Glomerular visceral epithelial cell (primary cell): Measurements from ENCODE around the gene IGLON5.

ENCODE experiments used
- DNase-seq: peaks from one replicate; pipeline ENCODE4 v3.0.0-alpha.2; 2016; ENCODE audit errors: extremely low spot score

Gene IGLON5

GRCh38 chr19:51364200-51365106, 53.0 kb downstream of the IGLON5 start:
- DNase-seq = no peak

GRCh38 chr19:51365211-51365964, 53.9 kb downstream of the IGLON5 start:
- peak; percentile 40 for DNase-seq

- DNase-seq = no peak
Measured at GRCh38 chr19:51365965-51366388, 54.5 kb downstream of the IGLON5 start, which contains the start of gene ETFB. Gene ETFB, minus strand, starts transcription at chr19:51366388. Its CDS starts 62 bp downstream, at chr19:51366326.

DNA sequence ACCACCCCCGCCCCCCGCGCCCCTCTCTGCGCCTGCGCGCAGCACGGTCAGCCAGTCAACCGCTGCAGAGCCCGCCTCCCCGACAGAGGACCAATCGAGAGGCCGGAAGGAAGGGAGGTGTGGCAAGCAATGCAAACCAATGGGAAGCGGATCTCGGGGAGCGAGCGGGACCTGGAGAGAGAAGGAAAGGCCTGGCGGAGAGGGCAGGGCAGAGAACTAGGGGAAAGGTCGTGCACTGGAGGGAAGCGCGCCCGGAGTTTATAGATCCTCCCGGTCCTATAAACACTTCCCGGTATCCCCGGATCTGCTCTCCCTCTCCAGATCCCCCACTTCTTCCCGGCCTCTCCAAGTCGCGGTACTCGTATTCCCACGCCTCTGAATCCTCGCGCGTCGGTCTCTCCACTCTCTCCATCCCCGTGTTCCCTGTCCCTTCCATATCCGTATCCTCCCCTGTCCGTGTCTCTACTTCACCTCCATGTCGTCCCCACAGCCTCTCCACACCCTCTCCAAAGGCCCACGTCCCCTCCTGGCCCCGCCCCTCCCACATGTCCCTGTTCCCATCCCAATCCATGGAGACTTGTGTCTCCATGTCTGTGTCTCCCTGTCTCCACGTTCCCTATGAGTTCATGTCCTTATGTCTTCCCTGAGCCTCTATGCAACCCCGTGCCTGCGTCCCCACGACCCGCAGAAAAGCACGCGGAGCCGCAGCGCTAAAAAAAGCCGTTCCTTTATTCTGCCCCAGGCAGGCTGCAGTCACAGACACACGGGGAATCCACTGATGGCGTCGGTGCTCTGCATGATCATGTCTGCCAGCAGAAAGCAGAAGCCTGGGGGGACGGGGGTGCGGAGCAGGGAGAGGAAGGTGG, 55.2 kb downstream of the IGLON5 start:
- DNase-seq = peak; percentile 98

DNA sequence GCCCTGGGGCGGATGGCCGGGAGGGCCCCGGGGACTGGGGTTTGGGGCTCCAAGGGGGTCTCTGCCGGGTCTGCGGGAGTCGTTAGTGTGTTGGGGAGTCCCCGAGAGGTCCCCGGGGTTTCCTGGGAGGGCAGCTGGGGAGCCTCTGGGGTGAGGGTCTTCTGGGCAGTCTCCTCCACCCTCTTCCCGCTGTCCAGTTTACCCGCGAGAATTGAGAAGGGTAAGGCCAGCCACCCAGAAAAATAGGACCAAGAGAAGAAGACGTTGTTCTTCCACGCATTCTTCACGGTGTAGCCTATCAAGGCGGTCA, 55.8 kb downstream of the IGLON5 start:
- no peak for DNase-seq

DNA sequence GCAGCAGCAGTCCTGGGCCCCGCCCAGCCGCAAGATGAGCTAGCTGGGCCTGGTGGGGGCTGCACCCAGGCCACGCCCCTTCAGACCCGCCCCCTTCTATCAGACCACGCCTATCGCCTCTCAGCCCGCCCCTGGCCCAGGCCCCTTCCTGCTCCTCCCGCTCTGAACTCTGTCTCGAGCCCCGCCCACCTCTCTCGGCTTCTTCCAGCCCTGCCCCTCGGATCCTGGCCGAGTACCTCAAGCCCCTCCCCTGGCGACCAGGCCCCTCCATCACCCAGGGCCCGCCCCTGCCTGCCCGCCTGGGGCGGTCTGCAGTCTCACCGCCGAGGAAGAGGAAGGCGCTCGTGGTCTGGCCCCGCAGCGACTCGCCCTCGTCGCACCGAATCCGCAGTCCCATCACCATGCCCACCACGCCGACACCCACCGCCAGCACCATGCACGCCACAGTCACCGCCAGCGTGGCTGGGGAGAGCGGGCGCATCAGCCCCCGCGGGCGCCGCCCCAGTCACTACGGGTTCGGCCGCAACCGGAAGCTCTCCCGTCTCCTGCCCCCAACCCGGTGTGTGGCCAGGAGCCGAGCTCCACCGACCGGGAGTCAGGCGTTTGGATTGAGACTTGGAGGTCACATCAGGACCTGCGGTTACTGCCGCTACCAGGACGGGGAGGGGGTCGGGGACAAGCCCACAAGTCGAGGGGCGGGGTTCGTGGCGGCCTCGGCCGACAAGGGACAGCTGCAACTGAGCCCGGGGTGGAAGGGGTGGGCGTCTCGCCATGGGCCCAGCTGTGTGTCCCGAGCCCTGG, 56.3 kb downstream of the IGLON5 start:
- peak; percentile 100 for DNase-seq

- DNase-seq = no peak
Measured at GRCh38 chr19:51368366-51369282, 57.2 kb downstream of the IGLON5 start, which contains the start of gene CLDND2. Gene CLDND2, minus strand, starts transcription at chr19:51369003. Its CDS starts 426 bp downstream, at chr19:51368577.

- no peak for DNase-seq
Measured at GRCh38 chr19:51370230-51370629, 58.8 kb downstream of the IGLON5 start.

GRCh38 chr19:51371186-51371690, 59.8 kb downstream of the IGLON5 start:
- DNase-seq = no peak

DNA sequence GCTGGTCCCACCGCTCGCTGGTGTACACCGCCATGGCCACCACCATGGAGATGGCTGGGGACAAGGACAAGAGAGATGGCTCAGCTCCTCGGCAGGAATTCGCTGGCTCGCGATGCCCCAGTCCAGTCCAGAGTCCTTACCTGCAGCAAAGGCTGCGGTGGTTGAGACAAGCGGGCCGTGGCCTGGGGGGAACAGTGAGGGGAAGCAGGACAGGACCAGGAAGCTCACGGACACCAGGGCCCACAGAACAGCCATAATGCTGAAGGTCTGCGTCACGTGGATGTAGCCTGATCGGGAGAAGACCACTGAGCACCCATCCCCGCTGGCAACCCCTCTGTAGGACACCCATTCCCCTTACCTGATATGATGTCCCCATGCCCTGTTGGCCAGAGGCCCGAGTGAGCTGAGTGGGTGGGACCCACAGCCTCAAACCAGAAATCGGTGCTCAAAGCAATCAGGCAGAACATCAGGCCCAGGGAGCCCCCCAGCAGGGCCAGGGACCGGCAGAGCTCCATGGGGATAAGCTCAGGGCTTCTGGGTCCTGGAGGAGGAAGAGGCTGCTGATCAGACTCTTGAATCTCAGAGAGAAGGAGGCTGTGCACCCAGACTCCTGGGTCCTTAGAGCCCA, 60.7 kb downstream of the IGLON5 start:
- no peak for DNase-seq

- DNase-seq = no peak
Measured at GRCh38 chr19:51372649-51373504, 61.4 kb downstream of the IGLON5 start, which contains the start of gene NKG7. Gene NKG7, minus strand, starts transcription at chr19:51372654. Its CDS starts 119 bp downstream, at chr19:51372535.

- DNase-seq = no peak
Measured at GRCh38 chr19:51375504-51376221, 64.2 kb downstream of the IGLON5 start.

- DNase-seq = no peak
Measured at GRCh38 chr19:51377422-51377821, 66.0 kb downstream of the IGLON5 start.

GRCh38 chr19:51380379-51380778, 68.9 kb downstream of the IGLON5 start:
- DNase-seq = no peak
